ENCODE measurements around the gene KHK. TPM values are rescaled to one million over a fixed set of nuclear protein-coding genes. Genes with fewer than 3 reads are reported as not detected.
"Not testable (repeated sequence)": the region's sequence is repeated elsewhere in the genome, so short reads cannot be mapped to it uniquely, and the experiment has no call there.

The KHK gene
- total RNA-seq, 1 donor from 2014 or later, result 1.2 TPM

GRCh38 chr2:27071277-27071989 is 15.1 kb upstream of the KHK start, which contains the start of gene OST4:
OST4 (minus strand) TSS chr2:27071654.
- peak within 1 kb of the TSS; percentile 96 for H3K4me3 Mint-ChIP-seq (ENCODE audit: unreplicated experiment)
- no peaks in the 10 kb centered on the region for H3K9me3 Mint-ChIP-seq (ENCODE audit: low read depth)
- peak within 1 kb of the TSS; percentile 94 for H3K27ac Mint-ChIP-seq (ENCODE audit: unreplicated experiment)
- peak; percentile 97 for DNase-seq (ENCODE audit: low spot score)
- peak; percentile 18 for TF ChIP-seq CTCF (IDR thresholded peaks at IDR 0.05)
- no peaks in the 10 kb centered on the region for H3K27me3 Mint-ChIP-seq (ENCODE audit: low read depth)
- H3K4me1 Mint-ChIP-seq (ENCODE audit: low read depth), result peaks cover 70% of the 10 kb centered on the region
- peaks cover 13% of the 10 kb centered on the region for H3K36me3 Mint-ChIP-seq (ENCODE audit: low read depth)

- peaks cover 75% of the 10 kb centered on the region for H3K4me1 Mint-ChIP-seq (ENCODE audit: low read depth)
- no peaks in the 10 kb centered on the region for H3K27me3 Mint-ChIP-seq (ENCODE audit: low read depth)
- H3K9me3 Mint-ChIP-seq (ENCODE audit: low read depth), result no peaks in the 10 kb centered on the region
- H3K27ac Mint-ChIP-seq (ENCODE audit: unreplicated experiment), result peak overlapping the region; percentile 94
- TF ChIP-seq CTCF (IDR thresholded peaks at IDR 0.05), result no peak
- H3K4me3 Mint-ChIP-seq (ENCODE audit: unreplicated experiment), result peak overlapping the region; percentile 79
- peaks cover 13% of the 10 kb centered on the region for H3K36me3 Mint-ChIP-seq (ENCODE audit: low read depth)
- no peak for DNase-seq (ENCODE audit: low spot score)
Observed at GRCh38 chr2:27071990-27072830, 14.4 kb upstream of the KHK start.

- H3K4me3 Mint-ChIP-seq (ENCODE audit: unreplicated experiment), result peak overlapping the region; percentile 79
- DNase-seq (ENCODE audit: low spot score), result no peak
- peak overlapping the region; percentile 94 for H3K27ac Mint-ChIP-seq (ENCODE audit: unreplicated experiment)
- peaks cover 13% of the 10 kb centered on the region for H3K36me3 Mint-ChIP-seq (ENCODE audit: low read depth)
- H3K27me3 Mint-ChIP-seq (ENCODE audit: low read depth), result no peaks in the 10 kb centered on the region
- peaks cover 80% of the 10 kb centered on the region for H3K4me1 Mint-ChIP-seq (ENCODE audit: low read depth)
- no peaks in the 10 kb centered on the region for H3K9me3 Mint-ChIP-seq (ENCODE audit: low read depth)
- no peak for TF ChIP-seq CTCF (IDR thresholded peaks at IDR 0.05)
Observed at GRCh38 chr2:27072920-27073319, 13.7 kb upstream of the KHK start.

- Mint-ChIP-seq H3K27me3 (ENCODE audit: low read depth) (no peaks in the 10 kb centered on the region), H3K4me3 (ENCODE audit: unreplicated experiment) (no peak overlapping the region), H3K27ac (ENCODE audit: unreplicated experiment) (no peak overlapping the region), H3K9me3 (ENCODE audit: low read depth) (no peaks in the 10 kb centered on the region), H3K4me1 (ENCODE audit: low read depth) (peaks cover 79% of the 10 kb centered on the region), H3K36me3 (ENCODE audit: low read depth) (peaks cover 11% of the 10 kb centered on the region)
- no peak for DNase-seq (ENCODE audit: low spot score)
- no peak for TF ChIP-seq CTCF (IDR thresholded peaks at IDR 0.05)
Observed at GRCh38 chr2:27073782-27074181, 12.8 kb upstream of the KHK start.

- Mint-ChIP-seq H3K4me1 (ENCODE audit: low read depth) (peaks cover 75% of the 10 kb centered on the region), H3K36me3 (ENCODE audit: low read depth) (peaks cover 4% of the 10 kb centered on the region), H3K27me3 (ENCODE audit: low read depth) (no peaks in the 10 kb centered on the region), H3K9me3 (ENCODE audit: low read depth) (no peaks in the 10 kb centered on the region), H3K27ac (ENCODE audit: unreplicated experiment) (peak overlapping the region; percentile 51), H3K4me3 (ENCODE audit: unreplicated experiment) (no peak overlapping the region)
- no peak for DNase-seq (ENCODE audit: low spot score)
- TF ChIP-seq CTCF (IDR thresholded peaks at IDR 0.05), result no peak
Observed at GRCh38 chr2:27074738-27075565, 11.6 kb upstream of the KHK start.

GRCh38 chr2:27075566-27075871 is 11.1 kb upstream of the KHK start:
- H3K4me1 Mint-ChIP-seq (ENCODE audit: low read depth), result peaks cover 75% of the 10 kb centered on the region
- not testable (repeated sequence) for H3K27ac Mint-ChIP-seq (ENCODE audit: unreplicated experiment); H3K4me3 Mint-ChIP-seq (ENCODE audit: unreplicated experiment); H3K27me3 Mint-ChIP-seq (ENCODE audit: low read depth); H3K9me3 Mint-ChIP-seq (ENCODE audit: low read depth); H3K36me3 Mint-ChIP-seq (ENCODE audit: low read depth); DNase-seq (ENCODE audit: low spot score)

All from chondrocyte (in vitro differentiated cells).